Activated naive CD4-positive, alpha-beta T cell treated with anti-CD3 and anti-CD28 coated beads, Interleukin-2, amount 50 U/mL, for 24 hours (primary cell): ENCODE results near the gene PSMC3IP.
"Not testable (repeated sequence)": the region's sequence is repeated elsewhere in the genome, so short reads cannot be mapped to it uniquely, and the experiment has no call there.

Experiments
- H3K27ac Mint-ChIP-seq: one replicate; pipeline ENCODE4 v1.8.0; 2021; ENCODE audit warnings: mild to moderate bottlenecking, mixed read lengths
- H3K27me3 Mint-ChIP-seq: one replicate; pipeline ENCODE4 v1.8.0; 2021; ENCODE audit warnings: mixed read lengths
- H3K36me3 Mint-ChIP-seq: one replicate; pipeline ENCODE4 v1.8.0; 2021; ENCODE audit warnings: mixed read lengths
- H3K4me1 Mint-ChIP-seq: one replicate; pipeline ENCODE4 v1.8.0; 2021; ENCODE audit warnings: mixed read lengths
- H3K4me3 Mint-ChIP-seq: one replicate; pipeline ENCODE4 v1.8.0; 2021; ENCODE audit warnings: mild to moderate bottlenecking, mixed read lengths
- H3K9me3 Mint-ChIP-seq: one replicate; pipeline ENCODE4 v1.8.0; 2021; ENCODE audit warnings: mixed read lengths

Gene PSMC3IP

DNA sequence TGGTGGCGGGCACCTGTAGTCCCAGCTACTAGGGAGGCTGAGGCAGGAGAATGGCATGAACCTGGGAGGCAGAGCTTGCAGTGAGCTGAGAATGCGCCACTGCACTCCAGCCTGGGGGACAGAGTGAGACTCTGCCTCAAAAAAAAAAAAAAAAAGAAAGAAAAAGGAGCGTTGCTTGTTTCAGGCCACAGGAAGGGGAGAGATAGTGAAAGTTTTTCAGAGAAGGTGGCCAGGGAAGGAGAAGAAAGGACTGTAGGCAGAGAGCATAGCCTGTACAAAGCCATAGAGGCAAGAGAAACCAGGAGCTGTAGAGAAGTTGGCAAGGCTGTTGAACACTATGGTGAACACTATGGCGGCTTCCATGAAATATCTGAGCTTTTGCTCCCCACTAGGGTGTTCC, 37.0 kb downstream of the PSMC3IP start:
- H3K4me1 Mint-ChIP-seq = peaks cover 35% of the 10 kb centered on the region
- H3K36me3 Mint-ChIP-seq, H3K4me3 Mint-ChIP-seq, H3K27ac Mint-ChIP-seq, H3K27me3 Mint-ChIP-seq, H3K9me3 Mint-ChIP-seq: not testable (repeated sequence)

DNA sequence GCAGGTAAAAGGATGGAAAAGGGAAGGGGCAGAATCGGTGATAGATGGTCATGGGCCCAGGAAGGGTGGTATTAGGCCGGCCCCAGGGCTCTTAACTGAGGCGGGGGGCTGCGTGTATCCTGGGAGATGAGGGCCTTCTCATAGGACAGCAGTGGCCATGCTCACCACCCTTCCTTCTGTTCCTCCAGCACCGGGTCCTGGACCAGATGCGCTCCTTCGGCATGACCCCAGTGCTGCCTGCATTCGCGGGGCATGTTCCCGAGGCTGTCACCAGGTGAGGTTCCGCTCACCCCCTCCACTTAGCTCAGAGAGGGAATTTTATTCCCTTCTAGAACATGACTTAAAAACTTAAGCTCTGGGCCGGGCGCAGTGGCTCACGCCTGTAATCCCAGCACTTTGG, 39.0 kb downstream of the PSMC3IP start:
- H3K4me3 Mint-ChIP-seq = no peak overlapping the region
- H3K27me3 Mint-ChIP-seq = no peaks in the 10 kb centered on the region
- H3K36me3 Mint-ChIP-seq = peaks cover 3% of the 10 kb centered on the region
- peaks cover 41% of the 10 kb centered on the region for H3K4me1 Mint-ChIP-seq
- H3K9me3 Mint-ChIP-seq = no peaks in the 10 kb centered on the region
- H3K27ac Mint-ChIP-seq = no peak overlapping the region

DNA sequence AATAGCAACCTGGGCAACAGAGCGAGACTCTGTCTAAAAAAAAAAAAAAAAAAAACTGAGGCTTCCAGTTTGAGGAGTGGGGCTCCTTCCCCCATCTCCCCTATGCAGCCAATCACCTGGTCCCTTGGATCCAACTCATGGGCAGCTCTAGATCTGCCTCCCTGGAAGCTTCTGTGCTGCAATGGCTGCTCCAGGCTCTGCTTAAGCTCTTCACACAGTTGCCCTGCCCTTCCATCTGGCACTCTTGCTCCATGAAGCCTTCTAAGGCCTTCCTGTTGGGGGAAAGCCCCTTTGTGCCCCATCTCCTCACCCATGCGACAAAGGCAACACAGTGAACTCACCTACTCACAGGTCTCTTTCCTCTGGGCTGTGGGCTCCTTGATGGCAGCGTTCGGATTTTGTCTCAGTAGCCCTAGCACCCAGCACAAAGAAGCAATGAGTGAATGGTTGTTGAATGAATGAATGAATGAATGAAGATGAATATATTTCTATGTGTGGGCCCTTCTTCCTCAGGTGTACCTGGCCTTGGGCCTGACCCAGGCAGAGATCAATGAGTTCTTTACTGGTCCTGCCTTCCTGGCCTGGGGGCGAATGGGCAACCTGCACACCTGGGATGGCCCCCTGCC, 39.6 kb downstream of the PSMC3IP start:
- H3K27ac Mint-ChIP-seq = no peak overlapping the region
- peaks cover 43% of the 10 kb centered on the region for H3K4me1 Mint-ChIP-seq
- H3K9me3 Mint-ChIP-seq = no peaks in the 10 kb centered on the region
- no peaks in the 10 kb centered on the region for H3K27me3 Mint-ChIP-seq
- H3K36me3 Mint-ChIP-seq = peaks cover 3% of the 10 kb centered on the region
- H3K4me3 Mint-ChIP-seq = peak overlapping the region; percentile 72

- H3K27me3 Mint-ChIP-seq = no peaks in the 10 kb centered on the region
- H3K27ac Mint-ChIP-seq = no peak overlapping the region
- H3K4me3 Mint-ChIP-seq = peak overlapping the region; percentile 87
- peaks cover 43% of the 10 kb centered on the region for H3K4me1 Mint-ChIP-seq
- H3K36me3 Mint-ChIP-seq = peaks cover 3% of the 10 kb centered on the region
- H3K9me3 Mint-ChIP-seq = no peaks in the 10 kb centered on the region
Observed at GRCh38 chr17:42537156-42537805, 40.2 kb downstream of the PSMC3IP start.

GRCh38 chr17:42536372-42537155, 41.0 kb downstream of the PSMC3IP start:
- peak overlapping the region; percentile 81 for H3K27ac Mint-ChIP-seq
- H3K36me3 Mint-ChIP-seq = peaks cover 3% of the 10 kb centered on the region
- H3K4me3 Mint-ChIP-seq = peak overlapping the region; percentile 87
- H3K27me3 Mint-ChIP-seq = no peaks in the 10 kb centered on the region
- H3K9me3 Mint-ChIP-seq = no peaks in the 10 kb centered on the region
- peaks cover 45% of the 10 kb centered on the region for H3K4me1 Mint-ChIP-seq

DNA sequence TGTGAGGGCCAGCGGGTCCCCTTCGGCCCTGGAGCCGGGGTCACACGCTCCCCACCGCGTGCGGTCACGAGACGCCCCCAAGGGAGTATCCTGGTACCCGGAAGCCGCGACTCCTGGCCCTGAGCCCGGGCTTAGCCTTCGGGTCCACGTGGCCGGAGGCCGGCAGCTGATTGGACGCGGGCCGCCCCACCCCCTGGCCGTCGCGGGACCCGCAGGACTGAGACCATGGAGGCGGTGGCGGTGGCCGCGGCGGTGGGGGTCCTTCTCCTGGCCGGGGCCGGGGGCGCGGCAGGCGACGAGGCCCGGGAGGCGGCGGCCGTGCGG, 41.5 kb downstream of the PSMC3IP start, which contains the start of gene NAGLU:
NAGLU (plus strand) TSS at position 194 of the 324 bp plus-strand sequence; CDS start at position 226, 32 bp downstream.
- peaks cover 45% of the 10 kb centered on the region for H3K4me1 Mint-ChIP-seq
- H3K9me3 Mint-ChIP-seq = no peaks in the 10 kb centered on the region
- peak within 1 kb of the TSS; percentile 81 for H3K27ac Mint-ChIP-seq
- peaks cover 3% of the 10 kb centered on the region for H3K36me3 Mint-ChIP-seq
- H3K27me3 Mint-ChIP-seq = no peaks in the 10 kb centered on the region
- peak within 1 kb of the TSS; percentile 88 for H3K4me3 Mint-ChIP-seq

DNA sequence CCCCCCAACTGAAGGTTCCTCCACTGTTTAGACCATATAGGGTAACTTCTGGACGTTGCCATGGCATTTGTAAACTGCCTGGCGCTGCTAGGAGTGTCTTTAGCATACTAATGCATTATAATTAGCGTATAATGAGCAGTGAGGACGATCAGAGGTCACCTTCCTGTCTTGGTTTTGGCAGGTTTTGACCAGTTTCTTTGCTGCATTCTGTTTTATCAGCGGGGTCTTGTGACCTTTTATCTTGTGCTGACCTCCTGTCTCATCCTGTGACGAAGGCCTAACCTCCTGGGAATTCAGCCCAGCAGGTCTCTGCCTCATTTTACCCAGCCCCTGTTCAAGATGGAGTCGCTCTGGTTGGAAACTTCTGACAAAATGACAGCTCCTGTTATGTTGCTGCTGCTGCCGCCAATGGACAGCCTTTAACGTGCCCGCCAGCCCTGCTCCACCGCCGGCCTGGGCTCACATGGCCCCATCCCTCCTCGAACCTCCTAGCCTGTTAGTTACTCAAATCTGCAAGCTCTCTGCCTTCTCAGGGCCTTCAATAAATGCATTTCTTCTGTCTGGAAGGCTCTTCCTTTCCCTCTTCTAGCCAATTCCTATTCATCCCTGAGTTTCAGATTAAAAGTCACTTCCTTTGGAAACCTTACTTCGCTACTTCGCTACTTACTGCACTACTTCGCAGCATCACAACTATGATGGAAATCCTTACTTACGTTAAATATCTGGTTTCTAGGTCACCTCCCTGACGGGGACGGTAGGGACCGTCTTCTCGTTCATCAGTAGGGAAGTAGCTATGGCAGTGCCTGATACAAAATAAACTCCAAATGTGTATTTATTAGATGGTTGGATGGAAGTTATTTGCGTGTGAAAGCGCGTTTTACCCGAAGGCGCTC, 42.1 kb downstream of the PSMC3IP start:
- H3K9me3 Mint-ChIP-seq = no peaks in the 10 kb centered on the region
- H3K36me3 Mint-ChIP-seq = peaks cover 3% of the 10 kb centered on the region
- peak overlapping the region; percentile 88 for H3K4me3 Mint-ChIP-seq
- H3K27ac Mint-ChIP-seq = peak overlapping the region; percentile 79
- H3K27me3 Mint-ChIP-seq = no peaks in the 10 kb centered on the region
- H3K4me1 Mint-ChIP-seq = peaks cover 45% of the 10 kb centered on the region

DNA sequence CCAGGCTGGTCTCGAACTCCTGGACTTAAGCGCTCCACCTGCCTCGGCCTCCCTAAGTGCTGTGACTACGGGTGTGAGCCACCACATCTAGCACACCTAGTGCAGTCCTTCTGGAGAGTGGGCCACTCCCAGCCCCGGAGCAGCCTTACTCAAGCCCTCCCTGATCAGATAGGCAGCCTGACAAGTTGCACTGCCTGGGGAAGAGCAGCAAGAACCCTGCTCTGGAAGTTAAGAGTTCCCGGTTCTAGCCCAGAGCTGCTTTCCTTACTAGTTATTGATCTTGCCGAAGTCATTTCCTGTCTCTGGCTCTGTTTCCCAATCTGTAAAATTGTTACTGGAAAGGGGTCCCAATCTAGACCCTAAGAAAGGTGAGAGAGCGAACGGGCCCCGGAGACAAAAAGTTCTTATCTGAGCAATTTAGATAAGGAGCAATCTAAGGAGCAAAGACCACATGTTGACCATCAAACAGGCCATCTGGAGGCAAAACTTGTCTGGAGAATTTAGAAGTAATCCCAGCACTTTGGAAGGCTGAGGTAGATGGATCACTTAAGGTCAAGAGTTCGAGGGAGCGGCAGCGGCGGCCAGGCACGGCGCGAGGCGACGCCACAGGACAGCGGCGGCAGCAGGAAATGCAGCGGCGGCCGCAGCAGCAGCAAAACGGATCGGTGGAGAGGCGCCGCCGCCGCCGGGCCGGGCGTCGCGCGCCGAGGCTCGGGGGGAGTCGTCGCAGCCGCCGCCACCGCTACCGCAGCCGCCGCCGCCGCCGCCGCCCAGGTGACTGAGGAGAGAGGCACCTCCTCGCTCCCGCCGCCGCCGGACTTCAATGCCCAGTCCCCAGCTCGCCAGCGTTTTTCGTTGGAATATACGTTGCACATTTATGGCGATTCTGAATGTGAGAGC, 45.8 kb downstream of the PSMC3IP start:
- peaks cover 51% of the 10 kb centered on the region for H3K4me1 Mint-ChIP-seq

DNA sequence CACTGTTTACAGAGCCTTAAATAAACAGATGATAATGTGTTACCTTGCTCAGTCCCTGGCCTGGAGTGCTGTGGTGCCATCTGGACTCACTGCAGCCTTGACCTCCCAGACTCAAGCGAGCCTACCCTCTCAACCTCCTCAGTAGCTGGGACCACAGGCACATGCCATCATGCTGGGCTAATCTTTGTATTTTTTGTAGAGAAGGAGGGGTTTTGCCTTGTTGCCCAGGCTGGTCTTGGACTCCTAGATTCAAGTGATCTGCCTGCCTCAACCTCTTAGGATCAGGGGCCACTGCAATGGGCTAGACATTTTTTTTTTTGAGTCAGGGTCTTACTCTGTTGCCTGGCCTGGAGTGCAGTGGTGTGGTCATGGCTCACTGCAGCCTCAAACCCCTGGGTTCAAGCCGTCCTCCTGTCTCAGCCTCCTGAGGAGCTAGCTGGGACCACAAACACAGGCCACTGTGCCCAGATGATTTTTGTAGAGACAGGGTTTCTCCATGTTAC, 46.5 kb downstream of the PSMC3IP start:
- Mint-ChIP-seq H3K4me1 (peaks cover 49% of the 10 kb centered on the region), H3K27me3 (no peaks in the 10 kb centered on the region), H3K4me3 (peak overlapping the region; percentile 52), H3K9me3 (no peaks in the 10 kb centered on the region), H3K27ac (no peak overlapping the region), H3K36me3 (no peaks in the 10 kb centered on the region)

More for the DNA sequence above, 45.8 kb downstream of the PSMC3IP start:
- Mint-ChIP-seq H3K27ac (peak overlapping the region; percentile 18), H3K36me3 (no peaks in the 10 kb centered on the region), H3K27me3 (no peaks in the 10 kb centered on the region), H3K9me3 (no peaks in the 10 kb centered on the region), H3K4me3 (peak overlapping the region; percentile 86)

GRCh38 chr17:42529061-42529460, 48.5 kb downstream of the PSMC3IP start:
- H3K4me3 Mint-ChIP-seq = no peak overlapping the region

DNA sequence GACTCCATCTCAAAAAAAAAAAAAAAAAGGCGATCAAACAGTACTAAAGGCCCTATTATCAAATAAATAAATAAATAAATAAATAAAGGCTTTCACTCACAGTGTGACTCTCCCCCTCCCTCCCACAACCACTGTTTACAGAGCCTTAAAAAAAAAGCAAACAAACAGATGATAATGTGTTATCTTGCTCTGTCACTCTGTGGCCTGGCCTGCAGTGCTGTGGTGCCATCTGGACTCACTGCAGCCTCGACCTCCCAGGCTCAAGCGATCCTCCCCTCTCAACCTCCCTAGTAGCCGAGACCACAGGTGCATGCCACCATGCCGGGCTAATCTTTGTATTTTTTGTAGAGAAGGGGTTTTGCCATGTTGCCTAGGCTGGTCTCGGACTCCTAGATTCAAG, 49.6 kb downstream of the PSMC3IP start:
- Mint-ChIP-seq H3K27me3 (no peaks in the 10 kb centered on the region), H3K9me3 (no peaks in the 10 kb centered on the region), H3K27ac (no peak overlapping the region), H3K36me3 (no peaks in the 10 kb centered on the region), H3K4me1 (peaks cover 38% of the 10 kb centered on the region), H3K4me3 (no peak overlapping the region)

More at GRCh38 chr17:42529061-42529460, 48.5 kb downstream of the PSMC3IP start:
- Mint-ChIP-seq H3K9me3 (no peaks in the 10 kb centered on the region), H3K27me3 (no peaks in the 10 kb centered on the region), H3K27ac (peak overlapping the region; percentile 23), H3K4me1 (peaks cover 41% of the 10 kb centered on the region), H3K36me3 (no peaks in the 10 kb centered on the region)

DNA sequence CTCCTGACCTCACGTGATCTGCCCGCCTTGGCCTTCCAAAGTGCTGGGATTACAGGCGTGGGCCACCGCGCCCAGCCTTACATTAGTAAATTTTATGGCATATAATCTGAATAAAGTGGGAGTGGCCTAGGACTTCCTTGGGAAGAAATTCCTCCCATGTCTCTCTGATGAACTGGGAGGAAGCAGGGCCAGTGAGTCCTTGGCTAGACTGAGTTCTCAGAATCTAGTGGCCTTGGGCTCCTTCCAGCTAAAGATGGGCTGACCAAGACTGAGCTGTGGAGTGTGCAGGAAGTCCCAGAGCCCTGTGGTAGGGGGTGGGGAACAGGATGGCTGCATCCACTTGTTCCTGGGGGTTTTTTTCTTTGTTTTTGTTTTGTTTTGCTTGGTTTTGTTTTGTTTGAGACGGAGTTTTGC, 51.5 kb downstream of the PSMC3IP start:
- H3K27ac Mint-ChIP-seq = no peak overlapping the region
- H3K4me3 Mint-ChIP-seq = no peak overlapping the region
- H3K27me3 Mint-ChIP-seq = no peaks in the 10 kb centered on the region
- H3K36me3 Mint-ChIP-seq = peaks cover 5% of the 10 kb centered on the region
- H3K9me3 Mint-ChIP-seq = no peaks in the 10 kb centered on the region
- H3K4me1 Mint-ChIP-seq = peaks cover 29% of the 10 kb centered on the region

GRCh38 chr17:42525221-42525620, 52.3 kb downstream of the PSMC3IP start:
- Mint-ChIP-seq H3K9me3 (no peaks in the 10 kb centered on the region), H3K27ac (peak overlapping the region; percentile 74), H3K4me3 (no peak overlapping the region), H3K36me3 (peaks cover 5% of the 10 kb centered on the region), H3K4me1 (peaks cover 21% of the 10 kb centered on the region), H3K27me3 (no peaks in the 10 kb centered on the region)

- no peak overlapping the region for H3K27ac Mint-ChIP-seq
- no peaks in the 10 kb centered on the region for H3K9me3 Mint-ChIP-seq
Observed at GRCh38 chr17:42522798-42523278, 54.7 kb downstream of the PSMC3IP start.

More at GRCh38 chr17:42522798-42523278, 54.7 kb downstream of the PSMC3IP start:
- Mint-ChIP-seq H3K36me3 (peaks cover 5% of the 10 kb centered on the region), H3K27me3 (no peaks in the 10 kb centered on the region), H3K4me1 (peaks cover 5% of the 10 kb centered on the region), H3K4me3 (no peak overlapping the region)
